Measurements from ENCODE around the gene METTL21C. TPM values are rescaled to one million over a fixed set of nuclear protein-coding genes. Genes with fewer than 3 reads are reported as not detected.

Gene METTL21C
- not detected in 5 replicates for total RNA-seq (2022; extraction: Qiagen RNA extraction)

GRCh38 chr13:102694937-102695336 lies at the start of gene METTL21C:
Gene METTL21C, minus strand, starts transcription at chr13:102695044. Its CDS starts 546 bp downstream, at chr13:102694498.

Other genes starting within 250 kb of the METTL21C start
- gene TPP2, start 98.1 kb downstream of the METTL21C start, total RNA-seq (2022; extraction: Qiagen RNA extraction), result 10.3 to 18.8 TPM (median 17.3 TPM) in 5 replicates
- 10.7 to 13.2 TPM (median 12.5 TPM) in 5 replicates for gene TEX30, start 78.7 kb upstream of the METTL21C start, total RNA-seq (2022; extraction: Qiagen RNA extraction)
- gene POGLUT2, start 103.9 kb upstream of the METTL21C start, total RNA-seq (2022; extraction: Qiagen RNA extraction), result 5.4 to 7.0 TPM (median 6.4 TPM) in 5 replicates
- 2.3 to 4.4 TPM (median 3.8 TPM) in 5 replicates for gene BIVM, start 104.1 kb upstream of the METTL21C start, total RNA-seq (2022; extraction: Qiagen RNA extraction)
- 14.9 to 20.9 TPM (median 17.5 TPM) in 5 replicates for gene ERCC5, start 151.0 kb upstream of the METTL21C start, total RNA-seq (2022; extraction: Qiagen RNA extraction)